ENCODE data around the gene SPAG4.

SPAG4 gene

GRCh38 chr20:35575958-35576357 lies 39.7 kb upstream of the SPAG4 start:
- H3K27me3 ChIP-seq (ENCODE audit: insufficient read depth, poor library complexity, severe bottlenecking): no peaks in the 10 kb centered on the region
- no peaks in the 10 kb centered on the region for H3K4me1 ChIP-seq (ENCODE audit: insufficient read depth, poor library complexity, severe bottlenecking)
- ATAC-seq (ENCODE audit: low read depth) (peak; percentile 67), DNase-seq (ENCODE audit: low spot score) (peak; percentile 89)
- H3K9me3 ChIP-seq (ENCODE audit: severe bottlenecking): peaks cover 2% of the 10 kb centered on the region
- H3K36me3 ChIP-seq (ENCODE audit: low read depth): no peaks in the 10 kb centered on the region
- no peak overlapping the region for H3K27ac ChIP-seq (ENCODE audit: poor library complexity, severe bottlenecking)
- no peak overlapping the region for H3K4me3 ChIP-seq (ENCODE audit: severe bottlenecking)
- no peak for TF ChIP-seq CTCF (IDR thresholded peaks at IDR 0.05; ENCODE audit: poor library complexity, severe bottlenecking)

GRCh38 chr20:35576816-35577215 lies 38.8 kb upstream of the SPAG4 start:
- ATAC-seq (ENCODE audit: low read depth): peak; percentile 18; the same call in 1 of the 3 replicates

GRCh38 chr20:35578469-35578868 lies 37.2 kb upstream of the SPAG4 start:
- DNase-seq (ENCODE audit: low spot score) (peak; percentile 66), ATAC-seq (ENCODE audit: low read depth) (no peak)
- H3K9me3 ChIP-seq (ENCODE audit: severe bottlenecking): peaks cover 2% of the 10 kb centered on the region
- H3K36me3 ChIP-seq (ENCODE audit: low read depth): no peaks in the 10 kb centered on the region
- H3K4me1 ChIP-seq (ENCODE audit: insufficient read depth, poor library complexity, severe bottlenecking): no peaks in the 10 kb centered on the region
- no peaks in the 10 kb centered on the region for H3K27me3 ChIP-seq (ENCODE audit: insufficient read depth, poor library complexity, severe bottlenecking)
- no peak for TF ChIP-seq CTCF (IDR thresholded peaks at IDR 0.05; ENCODE audit: poor library complexity, severe bottlenecking)
- no peak overlapping the region for H3K4me3 ChIP-seq (ENCODE audit: severe bottlenecking)
- H3K27ac ChIP-seq (ENCODE audit: poor library complexity, severe bottlenecking): no peak overlapping the region

More at GRCh38 chr20:35576816-35577215, 38.8 kb upstream of the SPAG4 start:
- Histone ChIP-seq H3K4me3 (ENCODE audit: severe bottlenecking) (no peak overlapping the region), H3K27me3 (ENCODE audit: insufficient read depth, poor library complexity, severe bottlenecking) (no peaks in the 10 kb centered on the region), H3K4me1 (ENCODE audit: insufficient read depth, poor library complexity, severe bottlenecking) (no peaks in the 10 kb centered on the region), H3K27ac (ENCODE audit: poor library complexity, severe bottlenecking) (no peak overlapping the region), H3K36me3 (ENCODE audit: low read depth) (no peaks in the 10 kb centered on the region), H3K9me3 (ENCODE audit: severe bottlenecking) (peaks cover 2% of the 10 kb centered on the region)
- DNase-seq (ENCODE audit: low spot score): peak; percentile 49
- no peak for TF ChIP-seq CTCF (IDR thresholded peaks at IDR 0.05; ENCODE audit: poor library complexity, severe bottlenecking)

GRCh38 chr20:35579196-35579595 lies 36.4 kb upstream of the SPAG4 start:
- no peaks in the 10 kb centered on the region for H3K4me1 ChIP-seq (ENCODE audit: insufficient read depth, poor library complexity, severe bottlenecking)
- DNase-seq (ENCODE audit: low spot score) (peak; percentile 70), ATAC-seq (ENCODE audit: low read depth) (no peak)
- H3K27me3 ChIP-seq (ENCODE audit: insufficient read depth, poor library complexity, severe bottlenecking): no peaks in the 10 kb centered on the region
- H3K27ac ChIP-seq (ENCODE audit: poor library complexity, severe bottlenecking): no peak overlapping the region
- TF ChIP-seq CTCF (IDR thresholded peaks at IDR 0.05; ENCODE audit: poor library complexity, severe bottlenecking): no peak
- H3K9me3 ChIP-seq (ENCODE audit: severe bottlenecking): no peaks in the 10 kb centered on the region
- no peaks in the 10 kb centered on the region for H3K36me3 ChIP-seq (ENCODE audit: low read depth)
- H3K4me3 ChIP-seq (ENCODE audit: severe bottlenecking): no peak overlapping the region

GRCh38 chr20:35582131-35582530 lies 33.5 kb upstream of the SPAG4 start:
- ATAC-seq (ENCODE audit: low read depth) (no peak), DNase-seq (ENCODE audit: low spot score) (peak; percentile 75)
- TF ChIP-seq CTCF (IDR thresholded peaks at IDR 0.05; ENCODE audit: poor library complexity, severe bottlenecking): no peak
- Histone ChIP-seq H3K36me3 (ENCODE audit: low read depth) (no peaks in the 10 kb centered on the region), H3K27me3 (ENCODE audit: insufficient read depth, poor library complexity, severe bottlenecking) (no peaks in the 10 kb centered on the region), H3K27ac (ENCODE audit: poor library complexity, severe bottlenecking) (no peak overlapping the region), H3K9me3 (ENCODE audit: severe bottlenecking) (no peaks in the 10 kb centered on the region), H3K4me1 (ENCODE audit: insufficient read depth, poor library complexity, severe bottlenecking) (no peaks in the 10 kb centered on the region), H3K4me3 (ENCODE audit: severe bottlenecking) (no peak overlapping the region)

Data from RWPE2 (cell line).